HCT116 (cell line): ENCODE results near the gene SPCS2. TPM values are rescaled to one million over a fixed set of nuclear protein-coding genes. Genes with fewer than 3 reads are reported as not detected.

Experiments used
- ATAC-seq: fragments of 200-7000 bp; cut with Tn5 transposase; 2 replicates; pipeline ENCODE4 v1.9.1; 2020; ENCODE audit warnings: mild to moderate bottlenecking, moderate library complexity
- BruUV-seq: library from RNA; stranded (reverse); fragments of 400-500 nt; replicated peaks from 2 replicates; lab custom pipeline; 2021; lab: Mats Ljungman, UMichigan
- CTCF ChIA-PET: fragments of 300-600 bp; sonication (Branson Sonifier 250); formaldehyde crosslinking; loops from one replicate; lab custom pipeline; 2021; ENCODE audit warnings: antibody characterized with exemption; lab: Charles Lee
- POLR2A ChIA-PET: fragments of 300-600, 350-600 bp; sonication (Branson Sonifier 250); formaldehyde crosslinking; loops from one replicate; lab custom pipeline; 2021; ENCODE audit warnings: antibody characterized with exemption; lab: Charles Lee
- RAD21 ChIA-PET, 2 experiments: fragments of 300-600 bp; sonication (Branson Sonifier 250); formaldehyde crosslinking; loops; one replicate each; lab custom pipeline; 2023; ENCODE audit warnings: low total read pairs in 2 of 2; ENCODE audit not compliant: uncharacterized antibody in 2 of 2, unreplicated experiment in 2 of 2, low non-redundant PET in 1 of 2; lab: Charles Lee
- DNase-seq: peaks from one replicate; pipeline ENCODE4 v3.0.0-alpha.2; 2010; ENCODE audit warnings: low read depth, low spot score
- H2AFZ ChIP-seq: fragments of 200-600 bp; shearing (Covaris generic), sonication (generic); 2 replicates; pipeline ENCODE4 v1.6.1; 2017; ENCODE audit warnings: low read depth, mixed run types, mixed read lengths, antibody characterized with exemption, low read length; ENCODE audit not compliant: poor library complexity, severe bottlenecking
- H3K27ac ChIP-seq: 2 replicates; pipeline ENCODE4 v1.5.1; 2012; ENCODE audit warnings: low read depth, low read length
- H3K27me3 ChIP-seq: fragments of 200-600 bp; sonication (generic); 2 replicates; pipeline ENCODE4 v1.6.1; 2016; ENCODE audit warnings: mixed run types, low read length, mixed read lengths; ENCODE audit not compliant: insufficient read depth
- H3K36me3 ChIP-seq, 2 experiments: fragments of 200-500 bp in 1 of 2; fragments of 200-600 bp in 1 of 2; sonication (Bioruptor generic) in 1 of 2; sonication (generic) in 1 of 2; 2 replicates each; pipeline versions ENCODE4 v1.5.1 to v1.6.1; 2014 to 2016; ENCODE audit warnings: low read length in 2 of 2, inconsistent platforms in 1 of 2, mixed read lengths in 1 of 2, mixed run types in 1 of 2; ENCODE audit not compliant: insufficient read depth in 2 of 2, control insufficient read depth in 1 of 2
- H3K4me1 ChIP-seq, 2 experiments: fragments of 200-600 bp in 1 of 2; sonication (generic) in 1 of 2; 2 replicates each; pipeline versions ENCODE4 v1.5.1 to v1.6.1; 2012 to 2017; ENCODE audit warnings: low read length in 2 of 2, inconsistent platforms in 1 of 2, mild to moderate bottlenecking in 1 of 2, mixed read lengths in 1 of 2, mixed run types in 1 of 2, moderate library complexity in 1 of 2; ENCODE audit not compliant: insufficient read depth in 2 of 2, control insufficient read depth in 1 of 2
- H3K4me2 ChIP-seq: fragments of 200-600 bp; sonication (generic); 2 replicates; pipeline ENCODE4 v1.6.1; 2017; ENCODE audit warnings: mixed run types, low read length, mixed read lengths
- H3K4me3 ChIP-seq, 2 experiments: fragments of 200-600 bp in 1 of 2; sonication (generic) in 1 of 2; replicated peaks in 1 of 2; 2 replicates each; pipeline ENCODE4 v1.5.1; 2011 to 2016; ENCODE audit warnings: low read length in 2 of 2, control low read depth in 1 of 2, low read depth in 1 of 2, mild to moderate bottlenecking in 1 of 2, mixed read lengths in 1 of 2, mixed run types in 1 of 2
- H3K79me2 ChIP-seq: fragments of 200-600 bp; sonication (generic); 2 replicates; pipeline ENCODE4 v1.6.1; 2017; ENCODE audit warnings: mild to moderate bottlenecking, mixed run types, low read length, moderate library complexity, mixed read lengths; ENCODE audit not compliant: insufficient read depth
- H3K9ac ChIP-seq: fragments of 200-600 bp; sonication (generic); 2 replicates; pipeline ENCODE4 v1.6.1; 2016; ENCODE audit warnings: low read length, mixed read lengths
- H3K9me2 ChIP-seq: fragments of 200-600 bp; sonication (generic), shearing (Covaris generic); 2 replicates; pipeline ENCODE4 v1.6.1; 2017; ENCODE audit warnings: mixed run types, mild to moderate bottlenecking, moderate library complexity; ENCODE audit not compliant: insufficient read depth
- H3K9me3 ChIP-seq, 2 experiments: fragments of 200-500 bp in 1 of 2; fragments of 200-600 bp in 1 of 2; sonication (Bioruptor generic) in 1 of 2; sonication (generic) in 1 of 2; 2 replicates each; pipeline ENCODE4 v1.6.1; 2014 to 2017; ENCODE audit warnings: low read length in 2 of 2, mixed read lengths in 2 of 2, inconsistent platforms in 1 of 2, low read depth in 1 of 2, mild to moderate bottlenecking in 1 of 2, mixed run types in 1 of 2, moderate library complexity in 1 of 2; ENCODE audit not compliant: control insufficient read depth in 1 of 2, insufficient read depth in 1 of 2
- H4K20me1 ChIP-seq: fragments of 200-600 bp; sonication (generic), shearing (Covaris generic); 2 replicates; pipeline ENCODE4 v1.6.1; 2017; ENCODE audit warnings: mixed run types, mild to moderate bottlenecking, moderate library complexity; ENCODE audit not compliant: insufficient read depth
- EGR1 ChIP-seq: IDR thresholded peaks from 2 replicates; pipeline ENCODE4 v1.6.1; 2012; ENCODE audit warnings: low read depth
- ELF1 ChIP-seq: IDR thresholded peaks from 2 replicates; pipeline ENCODE4 v1.6.1; 2012; ENCODE audit warnings: low read depth, borderline replicate concordance
- EZH2 ChIP-seq: fragments of 200-600 bp; sonication (generic); IDR thresholded peaks from 2 replicates; pipeline ENCODE4 v1.6.1; 2017; ENCODE audit warnings: antibody characterized with exemption, mixed run types
- JUND ChIP-seq: IDR thresholded peaks from 2 replicates; pipeline ENCODE4 v1.6.1; 2012
- POLR2A ChIP-seq: IDR thresholded peaks from 2 replicates; pipeline ENCODE4 v1.7.0; 2011; ENCODE audit warnings: borderline replicate concordance; ENCODE audit not compliant: insufficient read depth, insufficient read length; ENCODE audit errors: extremely low read depth
- RAD21 ChIP-seq: IDR thresholded peaks from 2 replicates; pipeline ENCODE4 v1.6.1; 2012; ENCODE audit warnings: low read depth, mild to moderate bottlenecking
- REST ChIP-seq: IDR thresholded peaks from 2 replicates; pipeline ENCODE4 v1.6.1; 2012; ENCODE audit warnings: low read depth
- SP1 ChIP-seq: IDR thresholded peaks from 2 replicates; pipeline ENCODE4 v1.6.1; 2012; ENCODE audit warnings: low read depth
- SRF ChIP-seq: IDR thresholded peaks from 2 replicates; pipeline ENCODE4 v1.6.1; 2012; ENCODE audit warnings: low read depth
- TCF7L2 ChIP-seq: IDR thresholded peaks from 2 replicates; pipeline ENCODE4 v1.7.0; 2011; ENCODE audit warnings: borderline replicate concordance, inconsistent platforms; ENCODE audit not compliant: insufficient read depth, insufficient read length; ENCODE audit errors: extremely low read depth
- YY1 ChIP-seq: IDR thresholded peaks from 2 replicates; pipeline ENCODE4 v1.6.1; 2011; ENCODE audit warnings: low read length, low read depth, moderate library complexity, mild to moderate bottlenecking; ENCODE audit not compliant: insufficient replicate concordance; ENCODE audit errors: extremely low read depth
- ZBTB33 ChIP-seq: IDR thresholded peaks from 2 replicates; pipeline ENCODE4 v1.6.1; 2011; ENCODE audit warnings: mild to moderate bottlenecking, low read length, moderate library complexity; ENCODE audit not compliant: insufficient replicate concordance; ENCODE audit errors: extremely low read depth
- ZFX ChIP-seq: fragments of 450-650 bp; IDR thresholded peaks from 2 replicates; pipeline ENCODE4 v1.6.1; 2017
- ZNF274 ChIP-seq: fragments of 200-500 bp; sonication (Bioruptor generic); IDR thresholded peaks from 2 replicates; pipeline ENCODE4 v1.6.1; 2014; ENCODE audit warnings: mild to moderate bottlenecking, low read depth, low read length, inconsistent platforms
- intact Hi-C: fragments of 100-400 bp; cut with micrococcal nuclease; formaldehyde crosslinking; loops from 2 replicates; pipeline ENCODE4 v1.10.0; 2022
- total RNA-seq: library from RNA; stranded (reverse); gene quantifications from one replicate; pipeline ENCODE4 v1.2.1, GENCODE V29; 2021; ENCODE audit not compliant: unreplicated experiment

SPCS2 gene
- total RNA-seq, 1 experiment from 2014 or later, result 133 TPM

GRCh38 chr11:74942073-74942759 lies 6.8 kb upstream of the SPCS2 start:
- ATAC-seq, result no peak
- H3K4me3 ChIP-seq, result no peak overlapping the region
- H3K27ac ChIP-seq, result no peak overlapping the region
- no peaks in the 10 kb centered on the region for H3K9me2 ChIP-seq
- no peak overlapping the region for H3K9ac ChIP-seq
- H3K79me2 ChIP-seq, result peaks cover 3% of the 10 kb centered on the region; the same call in 1 of the 2 replicates
- no peaks in the 10 kb centered on the region for H3K9me3 ChIP-seq
- no peak for DNase-seq
- H3K36me3 ChIP-seq, result peaks cover 0 to 2% of the 10 kb centered on the region in 2 experiments; a peak in 1 of 4 replicates
- ChIA-PET POLR2A (no interaction called here), CTCF (interaction anchor here (1.4 kb wide), 1 partner anchor 13 kb away, joined by 3 read pairs; no protein-coding TSS in a partner anchor), RAD21 (no interaction called here)
- H4K20me1 ChIP-seq, result no peaks in the 10 kb centered on the region
- H3K27me3 ChIP-seq, result no peaks in the 10 kb centered on the region
- H3K4me1 ChIP-seq, result peaks cover 0 to 8% of the 10 kb centered on the region in 2 experiments; a peak in 1 of 4 replicates
- no TSS peak for BruUV-seq
- H3K4me2 ChIP-seq, result no peak overlapping the region
- intact Hi-C loops, result no loop called here
- no peak overlapping the region for H2AFZ ChIP-seq
- no peak for TF ChIP-seq ELF1
- TF ChIP-seq JUND, result no peak
- no peak for TF ChIP-seq TCF7L2
- TF ChIP-seq ZNF274, result no peak
- TF ChIP-seq RAD21, result no peak
- no peak for TF ChIP-seq REST
- no peak for TF ChIP-seq SRF
- TF ChIP-seq ZBTB33, result no peak
- no peak for TF ChIP-seq ZFX
- TF ChIP-seq YY1, result no peak
- TF ChIP-seq EGR1, result no peak
- no peak for TF ChIP-seq EZH2
- TF ChIP-seq POLR2A, result no peak
- no peak for TF ChIP-seq SP1
- TF ChIP-seq, all 23 proteins: peak for 0
